Forelimb muscle (tissue), 1 donor: ENCODE data around the gene KRTAP22-1. TPM values are rescaled to one million over a fixed set of nuclear protein-coding genes. Genes with fewer than 3 reads are reported as not detected.

ENCODE experiments used
- DNase-seq: peaks from one replicate; pipeline ENCODE4 v3.0.0-alpha.2; 2013; ENCODE audit warnings: low read depth
- polyA plus RNA-seq: library from polyadenylated mRNA; unstranded; fragments of 120-200 nt; gene quantifications from one replicate; pipeline ENCODE4 v1.2.1, GENCODE V29; 2013; ENCODE audit not compliant: insufficient read length

KRTAP22-1 gene
- polyA plus RNA-seq, 1 donor, result not detected

DNA sequence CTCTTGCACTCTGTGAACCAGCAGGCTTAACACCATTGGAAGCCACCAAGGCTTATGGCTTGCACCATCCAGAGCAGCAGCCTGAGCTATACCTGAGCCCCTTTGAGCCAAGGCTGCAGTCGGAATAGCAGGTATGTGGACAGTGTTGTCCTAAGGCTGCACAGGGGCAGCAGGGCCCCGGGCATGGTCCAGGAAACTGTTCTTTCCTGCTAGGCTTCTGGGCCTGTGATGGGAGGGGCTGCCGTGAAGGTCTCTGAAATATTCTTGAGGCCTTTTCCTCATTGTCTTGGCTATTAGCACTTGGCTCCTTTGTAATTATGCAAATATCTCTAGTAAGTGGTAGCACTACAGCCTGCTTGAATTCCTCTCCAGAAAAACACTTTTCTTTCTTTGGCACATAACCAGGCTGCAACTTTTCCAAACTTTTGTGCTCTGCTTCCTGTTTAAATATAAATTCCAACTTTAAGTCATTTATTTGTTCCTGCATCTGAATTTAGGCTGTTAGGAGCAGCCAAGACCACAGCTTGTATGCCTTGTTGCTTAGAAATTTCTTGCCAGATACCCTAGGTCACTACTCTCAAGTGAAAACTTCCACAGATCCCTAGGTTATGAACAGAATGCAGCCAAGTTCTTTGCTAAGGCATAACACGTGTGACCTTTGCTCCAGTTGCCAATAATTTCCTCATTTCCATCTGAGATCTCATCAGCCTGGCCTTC is 24.7 kb downstream of the KRTAP22-1 start:
- DNase-seq, result no peak

DNA sequence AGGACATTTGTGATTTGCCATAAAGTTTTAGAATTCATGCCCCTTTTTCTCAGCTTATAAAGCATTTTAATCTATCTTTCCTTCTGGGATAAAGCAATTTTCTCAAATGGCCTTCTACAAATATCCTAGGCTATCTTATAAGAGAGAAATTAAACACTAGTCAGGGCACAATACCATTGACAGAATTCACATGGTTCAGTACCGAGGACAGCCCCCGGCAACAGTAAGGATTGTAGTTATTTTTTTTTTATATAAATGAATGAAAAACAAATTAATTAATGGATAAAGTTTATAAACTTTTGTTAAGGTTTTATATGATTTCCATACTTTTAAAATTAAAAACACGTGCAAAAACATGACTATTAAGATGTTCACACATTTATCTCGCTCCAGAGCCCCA is 27.2 kb downstream of the KRTAP22-1 start:
- DNase-seq, result no peak

DNA sequence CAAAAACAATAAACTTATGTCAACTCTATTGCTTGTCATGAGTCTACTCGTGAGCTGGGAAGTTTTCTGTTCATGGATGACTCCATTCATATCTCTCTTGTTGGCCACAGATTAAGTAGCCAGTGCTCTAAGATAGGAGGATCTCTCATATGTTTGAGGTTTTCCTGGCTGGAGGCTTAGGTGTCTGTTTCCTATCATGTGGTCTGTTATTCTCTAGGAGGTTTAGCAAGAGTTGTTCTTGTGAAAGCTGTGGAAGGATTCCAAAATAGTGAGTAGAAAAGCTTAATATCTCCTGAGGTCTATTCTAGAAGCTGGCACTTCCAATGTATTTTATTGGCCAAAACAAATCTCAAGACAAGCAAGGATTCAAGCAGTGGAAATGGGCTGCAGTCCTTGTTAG is 28.3 kb downstream of the KRTAP22-1 start:
- no peak for DNase-seq

DNA sequence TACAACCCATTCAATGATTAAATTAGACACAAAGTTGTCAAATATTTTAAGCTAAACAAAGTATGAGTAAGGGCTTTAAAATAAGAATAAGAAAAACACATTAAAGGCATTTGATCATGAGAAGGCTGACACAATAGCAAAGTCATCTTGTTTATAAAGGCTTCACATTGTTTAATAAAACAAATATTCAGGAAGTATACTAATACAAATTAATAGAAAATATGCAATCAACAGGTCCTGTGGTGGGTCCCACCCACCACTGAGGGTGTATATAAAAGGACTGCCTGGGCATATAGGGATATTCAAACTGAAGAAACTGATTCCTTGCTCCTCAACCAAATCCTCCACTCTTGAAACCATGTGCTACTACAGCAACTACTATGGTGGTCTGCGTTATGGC is 34.0 kb downstream of the KRTAP22-1 start, which contains the start of gene KRTAP20-2:
TSS of gene KRTAP20-2 (plus strand) at position 301 of the 400 bp plus-strand sequence. CDS start at position 359, 58 bp downstream.
- no peak for DNase-seq

DNA sequence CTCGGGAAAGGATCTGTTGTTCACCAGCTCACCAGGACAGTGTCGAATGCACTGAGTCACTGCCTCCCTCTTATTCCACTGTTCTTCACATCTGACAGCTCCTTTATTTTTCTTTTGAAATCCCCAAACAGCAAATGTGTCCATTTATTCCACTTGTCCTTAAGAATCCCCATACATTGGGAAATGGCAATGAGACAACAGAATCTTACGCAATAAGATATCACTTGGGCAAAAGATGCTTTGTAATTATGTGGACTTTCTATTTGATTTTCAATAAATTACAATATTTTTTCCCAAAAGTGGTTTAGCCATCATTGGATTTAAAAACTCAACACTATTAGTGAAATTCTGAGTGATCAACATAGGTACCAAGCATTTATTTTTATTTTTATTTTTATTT is 37.8 kb downstream of the KRTAP22-1 start:
- DNase-seq, result no peak

DNA sequence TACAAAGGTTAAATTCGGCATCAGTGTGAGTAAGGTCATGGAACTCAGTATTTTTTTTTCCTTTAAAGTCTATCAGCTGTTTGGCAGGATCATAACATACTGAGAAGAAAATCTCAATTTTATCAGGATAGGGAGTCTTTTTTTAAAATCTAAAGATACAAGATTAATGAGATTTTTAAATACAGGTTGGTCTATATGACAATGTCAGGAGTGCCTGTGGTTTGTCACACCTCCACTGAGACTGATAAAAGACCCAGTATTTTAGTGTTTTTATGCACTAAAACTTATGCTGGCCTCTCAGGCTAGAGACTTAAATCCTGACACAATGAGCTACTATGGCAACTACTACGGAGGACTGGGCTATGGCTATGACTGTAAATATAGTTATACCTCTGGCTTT is 41.7 kb downstream of the KRTAP22-1 start, which contains the start of gene KRTAP20-3:
TSS of gene KRTAP20-3 (plus strand) at position 301 of the 400 bp plus-strand sequence.
- DNase-seq, result no peak

DNA sequence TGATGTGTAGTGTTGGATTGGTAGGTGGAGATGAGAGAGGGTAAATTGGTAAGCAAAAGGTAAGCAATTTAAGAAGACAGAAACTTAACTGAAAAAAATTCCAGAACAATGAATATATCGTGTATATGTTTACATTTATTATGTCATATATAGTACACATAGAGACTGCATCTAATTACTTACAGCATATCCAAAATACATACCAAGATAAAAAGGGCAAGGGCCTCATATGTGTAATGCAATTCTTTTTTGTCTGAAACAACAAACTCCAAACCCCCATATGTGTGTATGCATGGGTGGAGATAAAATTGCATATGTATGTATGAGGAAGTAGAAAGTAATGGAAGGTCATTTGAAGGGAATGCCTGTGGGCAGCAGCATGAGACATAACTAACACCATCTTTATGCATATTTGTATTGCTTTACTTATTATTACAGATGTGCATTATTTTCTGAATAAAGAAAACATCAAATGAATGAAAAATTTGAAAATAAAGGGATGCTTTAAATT is 46.1 kb downstream of the KRTAP22-1 start:
- DNase-seq, result no peak

Other genes starting within 250 kb of the KRTAP22-1 start
- gene KRTAP13-2, start 228.8 kb upstream of the KRTAP22-1 start, polyA plus RNA-seq, result not detected
- gene KRTAP13-1, start 205.1 kb upstream of the KRTAP22-1 start, polyA plus RNA-seq, result not detected
- gene KRTAP13-3, start 175.2 kb upstream of the KRTAP22-1 start, polyA plus RNA-seq, result not detected
- not detected for gene KRTAP13-4, start 170.9 kb upstream of the KRTAP22-1 start, polyA plus RNA-seq
- not detected for gene KRTAP15-1, start 160.8 kb upstream of the KRTAP22-1 start, polyA plus RNA-seq
- gene KRTAP19-1, start 120.7 kb upstream of the KRTAP22-1 start, polyA plus RNA-seq, result not detected
- not detected for gene KRTAP19-2, start 113.7 kb upstream of the KRTAP22-1 start, polyA plus RNA-seq
- gene KRTAP19-3, start 109.1 kb upstream of the KRTAP22-1 start, polyA plus RNA-seq, result not detected
- not detected for gene KRTAP19-4, start 103.9 kb upstream of the KRTAP22-1 start, polyA plus RNA-seq
- not detected for gene KRTAP19-5, start 98.9 kb upstream of the KRTAP22-1 start, polyA plus RNA-seq
- gene KRTAP19-6, start 59.2 kb upstream of the KRTAP22-1 start, polyA plus RNA-seq, result not detected
- gene KRTAP19-7, start 39.8 kb upstream of the KRTAP22-1 start, polyA plus RNA-seq, result not detected
- not detected for gene KRTAP22-2, start 10.7 kb upstream of the KRTAP22-1 start, polyA plus RNA-seq
- gene KRTAP6-3, start 8.6 kb upstream of the KRTAP22-1 start, polyA plus RNA-seq, result not detected
- not detected for gene KRTAP6-2, start 2.2 kb upstream of the KRTAP22-1 start, polyA plus RNA-seq
- not detected for gene KRTAP6-1, start 12.8 kb downstream of the KRTAP22-1 start, polyA plus RNA-seq
- gene KRTAP20-1, start 15.3 kb downstream of the KRTAP22-1 start, polyA plus RNA-seq, result not detected
- gene KRTAP20-4, start 19.5 kb downstream of the KRTAP22-1 start, polyA plus RNA-seq, result not detected
- gene KRTAP20-2, start 34.1 kb downstream of the KRTAP22-1 start, polyA plus RNA-seq, result not detected
- gene KRTAP20-3, start 41.8 kb downstream of the KRTAP22-1 start, polyA plus RNA-seq, result not detected
- gene KRTAP21-3, start 117.7 kb downstream of the KRTAP22-1 start, polyA plus RNA-seq, result not detected
- gene KRTAP21-2, start 146.2 kb downstream of the KRTAP22-1 start, polyA plus RNA-seq, result not detected
- not detected for gene KRTAP21-1, start 154.3 kb downstream of the KRTAP22-1 start, polyA plus RNA-seq
- not detected for gene KRTAP8-1, start 212.2 kb downstream of the KRTAP22-1 start, polyA plus RNA-seq
- gene KRTAP7-1, start 228.7 kb downstream of the KRTAP22-1 start, polyA plus RNA-seq, result not detected